HepG2 (cell line): ENCODE measurements around the gene ABCA3. TPM values are rescaled to one million over a fixed set of nuclear protein-coding genes. Genes with fewer than 3 reads are reported as not detected.
A peak's percentile ranks its signal among the peaks of the same experiment; 100 is the strongest.

Experiments used
- BORCS8-MEF2B ChIP-seq: sonication (generic); formaldehyde crosslinking; IDR thresholded peaks from 2 replicates; pipeline ENCODE4 v1.8.0; 2022; ENCODE audit warnings: mild to moderate bottlenecking, missing genetic modification reagents
- FLYWCH1 ChIP-seq: sonication (generic); formaldehyde crosslinking; IDR thresholded peaks from 2 replicates; pipeline ENCODE4 v1.8.1; 2023; ENCODE audit warnings: mild to moderate bottlenecking, missing genetic modification reagents
- HDAC2 ChIP-seq: sonication (generic); formaldehyde crosslinking; IDR thresholded peaks from 2 replicates; pipeline ENCODE4 v1.4.0; 2020; ENCODE audit warnings: missing genetic modification reagents
- HOXA9 ChIP-seq: sonication (generic); formaldehyde crosslinking; IDR thresholded peaks from 2 replicates; pipeline ENCODE4 v1.8.1; 2022; ENCODE audit warnings: missing genetic modification reagents, mild to moderate bottlenecking, moderate library complexity, borderline replicate concordance
- IRF2 ChIP-seq: IDR thresholded peaks from 2 replicates; pipeline ENCODE4 v1.6.1; 2018; ENCODE audit warnings: missing genetic modification reagents, missing compliant biosample characterization
- JUN ChIP-seq: sonication (generic); formaldehyde crosslinking; IDR thresholded peaks from 2 replicates; pipeline ENCODE4 v1.4.0; 2020; ENCODE audit warnings: mild to moderate bottlenecking, missing genetic modification reagents
- KDM5A ChIP-seq: fragments of 200-600 bp; sonication (generic); IDR thresholded peaks from 2 replicates; pipeline ENCODE4 v1.7.0; 2018; ENCODE audit warnings: antibody characterized with exemption, mild to moderate bottlenecking, low read length, borderline replicate concordance
- MYC ChIP-seq: sonication (generic); formaldehyde crosslinking; IDR thresholded peaks from 2 replicates; pipeline ENCODE4 v1.9.0; 2021; ENCODE audit warnings: missing genetic modification reagents, borderline replicate concordance
- NFIB ChIP-seq: sonication (generic); formaldehyde crosslinking; IDR thresholded peaks from 2 replicates; pipeline ENCODE4 v1.9.0; 2021; ENCODE audit warnings: missing genetic modification reagents, mild to moderate bottlenecking, borderline replicate concordance
- NFKB2 ChIP-seq: sonication (generic); formaldehyde crosslinking; IDR thresholded peaks from 2 replicates; pipeline ENCODE4 v1.4.0; 2020; ENCODE audit warnings: missing genetic modification reagents, borderline replicate concordance
- RFX3 ChIP-seq: IDR thresholded peaks from 2 replicates; pipeline ENCODE4 v1.6.1; 2016; ENCODE audit warnings: missing biosample characterization, missing genetic modification reagents
- SATB2 ChIP-seq: sonication (generic); formaldehyde crosslinking; IDR thresholded peaks from 2 replicates; pipeline ENCODE4 v1.5.0; 2020; ENCODE audit warnings: missing genetic modification reagents
- ZBTB1 ChIP-seq: sonication (generic); formaldehyde crosslinking; IDR thresholded peaks from 2 replicates; pipeline ENCODE4 v1.4.0; 2020; ENCODE audit warnings: missing genetic modification reagents, borderline replicate concordance
- ZBTB8A ChIP-seq: sonication (generic); formaldehyde crosslinking; IDR thresholded peaks from 2 replicates; pipeline ENCODE4 v1.4.0; 2020; ENCODE audit warnings: mild to moderate bottlenecking, low read depth, missing genetic modification reagents, borderline replicate concordance
- ZSCAN9 ChIP-seq: IDR thresholded peaks from 2 replicates; pipeline ENCODE4 v1.6.1; 2016; ENCODE audit warnings: borderline replicate concordance
- polyA plus RNA-seq, 8 experiments: library from polyadenylated mRNA; depleted of rRNA in 3 of 8; stranded (reverse) in 7 of 8; unstranded in 1 of 8; fragments of >200 nt; fragmentation: Illumina TruSeq in 4 of 8; extraction: Trizol in 4 of 8; gene quantifications; 2 replicates each; pipeline versions ENCODE4 v1.2.1 to v1.2.3, GENCODE V29; 2011 to 2016; ENCODE audit warnings: low read depth in 4 of 8, missing spikeins in 1 of 8, mixed read lengths in 1 of 8; ENCODE audit not compliant: insufficient read depth in 1 of 8
- total RNA-seq, 5 experiments: library from RNA; depleted of rRNA; stranded (reverse); fragments of >200 nt; fragmentation: Illumina TruSeq; extraction: Trizol; gene quantifications; 2 replicates each; pipeline ENCODE4 v1.2.3, GENCODE V29; 2016; ENCODE audit warnings: low read depth in 1 of 5
- TF ChIP-seq, protein P1 (sequence below): IDR thresholded peaks from 2 replicates; pipeline ENCODE4 v1.4.0; 2020; ENCODE audit warnings: mild to moderate bottlenecking, missing genetic modification reagents
- TF ChIP-seq, protein P2 (sequence below): conservative IDR thresholded peaks from 2 replicates; pipeline ENCODE4 v1.6.1; 2018; ENCODE audit warnings: missing genetic modification reagents
- TF ChIP-seq, protein P3 (sequence below): sonication (generic); formaldehyde crosslinking; IDR thresholded peaks from 2 replicates; pipeline ENCODE4 v1.4.0; 2020; ENCODE audit warnings: missing genetic modification reagents, mild to moderate bottlenecking, borderline replicate concordance
- TF ChIP-seq, protein P4 (sequence below): IDR thresholded peaks from 2 replicates; pipeline ENCODE4 v1.6.1; 2018; ENCODE audit warnings: missing genetic modification reagents
- TF ChIP-seq, protein P5 (sequence below): sonication (generic); formaldehyde crosslinking; conservative IDR thresholded peaks from 2 replicates; pipeline ENCODE4 v1.8.0; 2022; ENCODE audit warnings: low read depth, missing genetic modification reagents

The ABCA3 gene
- total and polyA plus RNA-seq, 2 of the 13 experiments (the other 11 are each of a cell fraction or from before 2014, with no cell fraction given), result 0.60 to 1.5 TPM

DNA sequence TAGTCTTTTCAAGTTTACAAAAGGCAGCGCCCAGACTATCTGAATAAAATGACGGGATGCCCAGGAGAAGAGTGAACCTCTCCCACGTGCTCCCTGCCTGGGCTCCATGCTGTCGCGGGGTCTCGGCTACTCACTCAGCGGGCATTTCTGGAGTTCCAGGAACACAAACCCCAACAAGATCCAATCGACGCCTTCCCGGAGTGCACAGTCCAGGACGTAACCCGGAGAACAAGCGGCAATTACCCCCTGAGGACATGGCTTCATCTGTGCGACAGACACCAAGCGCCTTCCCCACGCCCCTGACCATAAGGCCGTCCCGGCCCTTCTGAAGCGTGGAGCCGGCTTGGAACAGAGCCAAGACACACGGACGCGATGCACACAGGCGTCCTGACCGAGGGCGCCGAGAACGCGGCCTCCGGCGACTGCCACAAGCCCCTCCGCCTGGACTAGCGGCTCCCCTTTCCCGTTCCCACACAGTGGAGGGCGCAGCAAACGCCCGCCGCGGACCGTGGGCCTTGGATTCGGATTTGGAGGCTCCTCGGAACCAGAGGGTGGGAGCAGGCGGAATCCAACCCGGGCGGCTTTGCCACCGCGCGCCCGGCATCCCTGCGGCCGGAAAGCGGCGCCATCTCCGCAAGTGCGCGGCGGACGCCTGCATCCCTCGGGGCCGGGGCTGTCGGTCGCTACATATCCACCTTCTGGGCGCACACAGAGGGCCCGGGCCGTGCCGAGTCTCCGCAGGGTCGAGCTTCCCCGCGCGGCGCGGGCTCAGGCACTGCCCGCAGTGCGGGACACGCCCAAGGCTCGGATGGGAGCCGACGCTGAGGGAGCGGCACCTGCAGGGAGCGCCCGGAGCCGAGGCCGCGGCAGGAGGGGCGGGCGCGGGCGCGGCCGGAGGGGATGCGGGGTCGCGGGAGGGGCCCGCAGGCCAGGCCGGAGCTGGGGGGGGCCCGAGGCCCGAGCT is 725 bp downstream of the ABCA3 start (continued):
- no peak for TF ChIP-seq JUN
- TF ChIP-seq, protein P1, sequence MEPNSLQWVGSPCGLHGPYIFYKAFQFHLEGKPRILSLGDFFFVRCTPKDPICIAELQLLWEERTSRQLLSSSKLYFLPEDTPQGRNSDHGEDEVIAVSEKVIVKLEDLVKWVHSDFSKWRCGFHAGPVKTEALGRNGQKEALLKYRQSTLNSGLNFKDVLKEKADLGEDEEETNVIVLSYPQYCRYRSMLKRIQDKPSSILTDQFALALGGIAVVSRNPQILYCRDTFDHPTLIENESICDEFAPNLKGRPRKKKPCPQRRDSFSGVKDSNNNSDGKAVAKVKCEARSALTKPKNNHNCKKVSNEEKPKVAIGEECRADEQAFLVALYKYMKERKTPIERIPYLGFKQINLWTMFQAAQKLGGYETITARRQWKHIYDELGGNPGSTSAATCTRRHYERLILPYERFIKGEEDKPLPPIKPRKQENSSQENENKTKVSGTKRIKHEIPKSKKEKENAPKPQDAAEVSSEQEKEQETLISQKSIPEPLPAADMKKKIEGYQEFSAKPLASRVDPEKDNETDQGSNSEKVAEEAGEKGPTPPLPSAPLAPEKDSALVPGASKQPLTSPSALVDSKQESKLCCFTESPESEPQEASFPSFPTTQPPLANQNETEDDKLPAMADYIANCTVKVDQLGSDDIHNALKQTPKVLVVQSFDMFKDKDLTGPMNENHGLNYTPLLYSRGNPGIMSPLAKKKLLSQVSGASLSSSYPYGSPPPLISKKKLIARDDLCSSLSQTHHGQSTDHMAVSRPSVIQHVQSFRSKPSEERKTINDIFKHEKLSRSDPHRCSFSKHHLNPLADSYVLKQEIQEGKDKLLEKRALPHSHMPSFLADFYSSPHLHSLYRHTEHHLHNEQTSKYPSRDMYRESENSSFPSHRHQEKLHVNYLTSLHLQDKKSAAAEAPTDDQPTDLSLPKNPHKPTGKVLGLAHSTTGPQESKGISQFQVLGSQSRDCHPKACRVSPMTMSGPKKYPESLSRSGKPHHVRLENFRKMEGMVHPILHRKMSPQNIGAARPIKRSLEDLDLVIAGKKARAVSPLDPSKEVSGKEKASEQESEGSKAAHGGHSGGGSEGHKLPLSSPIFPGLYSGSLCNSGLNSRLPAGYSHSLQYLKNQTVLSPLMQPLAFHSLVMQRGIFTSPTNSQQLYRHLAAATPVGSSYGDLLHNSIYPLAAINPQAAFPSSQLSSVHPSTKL (CRISPR knock-in tag), result peak; percentile 32; the same call in 1 of the 2 replicates
- TF ChIP-seq MYC (CRISPR knock-in tag), result peak; percentile 38; the same call in 1 of the 2 replicates
- peak; percentile 77; the same call in 1 of the 2 replicates for TF ChIP-seq NFKB2 (CRISPR knock-in tag)
- peak; percentile 20; the same call in 1 of the 2 replicates for TF ChIP-seq ZSCAN9 (CRISPR knock-in tag)
- no peak for TF ChIP-seq SATB2 (CRISPR knock-in tag)
- TF ChIP-seq ZBTB1 (CRISPR knock-in tag), result no peak
- no peak for TF ChIP-seq KDM5A
- no peak for TF ChIP-seq HDAC2 (CRISPR knock-in tag)
- TF ChIP-seq ZBTB8A (CRISPR knock-in tag), result no peak
- TF ChIP-seq, protein P2, sequence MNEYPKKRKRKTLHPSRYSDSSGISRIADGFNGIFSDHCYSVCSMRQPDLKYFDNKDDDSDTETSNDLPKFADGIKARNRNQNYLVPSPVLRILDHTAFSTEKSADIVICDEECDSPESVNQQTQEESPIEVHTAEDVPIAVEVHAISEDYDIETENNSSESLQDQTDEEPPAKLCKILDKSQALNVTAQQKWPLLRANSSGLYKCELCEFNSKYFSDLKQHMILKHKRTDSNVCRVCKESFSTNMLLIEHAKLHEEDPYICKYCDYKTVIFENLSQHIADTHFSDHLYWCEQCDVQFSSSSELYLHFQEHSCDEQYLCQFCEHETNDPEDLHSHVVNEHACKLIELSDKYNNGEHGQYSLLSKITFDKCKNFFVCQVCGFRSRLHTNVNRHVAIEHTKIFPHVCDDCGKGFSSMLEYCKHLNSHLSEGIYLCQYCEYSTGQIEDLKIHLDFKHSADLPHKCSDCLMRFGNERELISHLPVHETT (CRISPR knock-in tag), result no peak
- TF ChIP-seq NFIB (CRISPR knock-in tag), result peak; percentile 91
- TF ChIP-seq IRF2 (CRISPR knock-in tag), result 0 out of 2 replicates have a peak, but pooled peaks have one; percentile 13
- no peak for TF ChIP-seq FLYWCH1
- TF ChIP-seq, protein P3, sequence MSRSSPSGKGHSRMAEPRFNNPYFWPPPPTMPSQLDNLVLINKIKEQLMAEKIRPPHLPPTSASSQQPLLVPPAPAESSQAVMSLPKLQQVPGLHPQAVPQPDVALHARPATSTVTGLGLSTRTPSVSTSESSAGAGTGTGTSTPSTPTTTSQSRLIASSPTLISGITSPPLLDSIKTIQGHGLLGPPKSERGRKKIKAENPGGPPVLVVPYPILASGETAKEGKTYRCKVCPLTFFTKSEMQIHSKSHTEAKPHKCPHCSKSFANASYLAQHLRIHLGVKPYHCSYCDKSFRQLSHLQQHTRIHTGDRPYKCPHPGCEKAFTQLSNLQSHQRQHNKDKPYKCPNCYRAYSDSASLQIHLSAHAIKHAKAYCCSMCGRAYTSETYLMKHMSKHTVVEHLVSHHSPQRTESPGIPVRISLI, result no peak
- TF ChIP-seq RFX3 (CRISPR knock-in tag), result no peak
- peak; percentile 58; the same call in 1 of the 2 replicates for TF ChIP-seq BORCS8-MEF2B (CRISPR knock-in tag)
- TF ChIP-seq HOXA9, result no peak
- TF ChIP-seq, protein P4, sequence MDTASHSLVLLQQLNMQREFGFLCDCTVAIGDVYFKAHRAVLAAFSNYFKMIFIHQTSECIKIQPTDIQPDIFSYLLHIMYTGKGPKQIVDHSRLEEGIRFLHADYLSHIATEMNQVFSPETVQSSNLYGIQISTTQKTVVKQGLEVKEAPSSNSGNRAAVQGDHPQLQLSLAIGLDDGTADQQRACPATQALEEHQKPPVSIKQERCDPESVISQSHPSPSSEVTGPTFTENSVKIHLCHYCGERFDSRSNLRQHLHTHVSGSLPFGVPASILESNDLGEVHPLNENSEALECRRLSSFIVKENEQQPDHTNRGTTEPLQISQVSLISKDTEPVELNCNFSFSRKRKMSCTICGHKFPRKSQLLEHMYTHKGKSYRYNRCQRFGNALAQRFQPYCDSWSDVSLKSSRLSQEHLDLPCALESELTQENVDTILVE (CRISPR knock-in tag), result no peak
- TF ChIP-seq, protein P5, sequence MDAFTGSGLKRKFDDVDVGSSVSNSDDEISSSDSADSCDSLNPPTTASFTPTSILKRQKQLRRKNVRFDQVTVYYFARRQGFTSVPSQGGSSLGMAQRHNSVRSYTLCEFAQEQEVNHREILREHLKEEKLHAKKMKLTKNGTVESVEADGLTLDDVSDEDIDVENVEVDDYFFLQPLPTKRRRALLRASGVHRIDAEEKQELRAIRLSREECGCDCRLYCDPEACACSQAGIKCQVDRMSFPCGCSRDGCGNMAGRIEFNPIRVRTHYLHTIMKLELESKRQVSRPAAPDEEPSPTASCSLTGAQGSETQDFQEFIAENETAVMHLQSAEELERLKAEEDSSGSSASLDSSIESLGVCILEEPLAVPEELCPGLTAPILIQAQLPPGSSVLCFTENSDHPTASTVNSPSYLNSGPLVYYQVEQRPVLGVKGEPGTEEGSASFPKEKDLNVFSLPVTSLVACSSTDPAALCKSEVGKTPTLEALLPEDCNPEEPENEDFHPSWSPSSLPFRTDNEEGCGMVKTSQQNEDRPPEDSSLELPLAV, result no peak
